CD4-positive, alpha-beta T cell (primary cell): ENCODE results near the gene ZIC5. TPM values are rescaled to one million over a fixed set of nuclear protein-coding genes. Genes with fewer than 3 reads are reported as not detected.

Experiments
- ATAC-seq: fragments of 200-7000 bp; cut with Tn5 transposase; one replicate; pipeline ENCODE4 v1.10.0; 2022; ENCODE audit warnings: mild to moderate bottlenecking; ENCODE audit not compliant: poor library complexity
- CTCF ChIA-PET: fragments of 350-600 bp; sonication (Branson Sonifier 250); formaldehyde crosslinking; loops from one replicate; lab custom pipeline; 2021; ENCODE audit warnings: antibody characterized with exemption, inconsistent platforms; lab: Charles Lee
- POLR2A ChIA-PET: fragments of 350-600 bp; sonication (Branson Sonifier 250); formaldehyde crosslinking; loops from one replicate; lab custom pipeline; 2021; ENCODE audit warnings: antibody characterized with exemption, inconsistent platforms; lab: Charles Lee
- DNase-seq, 14 experiments: peaks; one replicate each; pipeline ENCODE4 v3.0.0-alpha.2; 2013 to 2020; ENCODE audit warnings: mixed read lengths in 2 of 14
- H3K27ac ChIP-seq, 2 donors: one replicate each; pipeline versions ENCODE4 v1.5.1 to v1.7.0; 2013; ENCODE audit warnings: low read length in 2 of 2, low read depth in 1 of 2, mild to moderate bottlenecking in 1 of 2
- H3K27me3 ChIP-seq, 2 experiments: 1 replicate in 1 of 2; 2 replicates in 1 of 2; pipeline versions ENCODE4 v1.6.1 to v1.7.0; 2013; ENCODE audit warnings: low read length in 2 of 2, control low read depth in 1 of 2, mild to moderate bottlenecking in 1 of 2, moderate library complexity in 1 of 2; ENCODE audit not compliant: insufficient read depth in 2 of 2, control insufficient read depth in 1 of 2
- H3K36me3 ChIP-seq: one replicate; pipeline ENCODE4 v1.6.1; 2013; ENCODE audit warnings: low read length, control low read depth; ENCODE audit not compliant: insufficient read depth
- H3K4me1 ChIP-seq: one replicate; pipeline ENCODE4 v1.6.1; 2013; ENCODE audit warnings: low read length, control low read depth; ENCODE audit not compliant: insufficient read depth
- H3K4me3 ChIP-seq: one replicate; pipeline ENCODE4 v1.5.1; 2013; ENCODE audit warnings: mild to moderate bottlenecking, low read length, moderate library complexity
- H3K9me3 ChIP-seq, 2 experiments: 1 replicate in 1 of 2; 2 replicates in 1 of 2; pipeline versions ENCODE4 v1.6.1 to v1.7.0; 2013; ENCODE audit warnings: low read length in 2 of 2, mild to moderate bottlenecking in 2 of 2, control low read depth in 1 of 2, moderate library complexity in 1 of 2; ENCODE audit not compliant: control insufficient read depth in 1 of 2, insufficient read depth in 1 of 2
- H3K27ac Mint-ChIP-seq: one replicate; pipeline ENCODE4 v1.8.0; 2020; ENCODE audit warnings: mixed read lengths
- H3K27me3 Mint-ChIP-seq: one replicate; pipeline ENCODE4 v1.8.0; 2021; ENCODE audit warnings: mixed read lengths
- H3K36me3 Mint-ChIP-seq: one replicate; pipeline ENCODE4 v1.8.0; 2021; ENCODE audit warnings: low read depth, mixed read lengths
- H3K4me1 Mint-ChIP-seq: one replicate; pipeline ENCODE4 v1.8.0; 2021; ENCODE audit warnings: low read depth, mixed read lengths
- H3K4me3 Mint-ChIP-seq: one replicate; pipeline ENCODE4 v1.8.0; 2020; ENCODE audit warnings: mild to moderate bottlenecking, mixed read lengths
- H3K9me3 Mint-ChIP-seq: one replicate; pipeline ENCODE4 v1.8.0; 2020; ENCODE audit warnings: mixed read lengths
- intact Hi-C, 2 experiments: fragments of 100-400 bp; cut with DNase I in 1 of 2; cut with micrococcal nuclease in 1 of 2; formaldehyde crosslinking; loops; one replicate each; pipeline versions ENCODE4 v1.15.1 to v1.9.0; 2023 to 2025; cut with DNase I, micrococcal nuclease
- total RNA-seq, 174 experiments: library from RNA in 2 of 174; stranded (reverse) in 2 of 174; gene quantifications; one replicate each; pipeline ENCODE4 v1.2.3 and lab custom pipeline; 2021 to 2026
- TF ChIP-seq, protein P1 (sequence below): fragments of 200-600 bp; IDR thresholded peaks from one replicate; pipeline ENCODE4 v1.8.0; 2022; ENCODE audit warnings: antibody characterized with exemption, mild to moderate bottlenecking

ZIC5 gene
- total RNA-seq, 2 experiments from 2014 or later: not detected

DNA sequence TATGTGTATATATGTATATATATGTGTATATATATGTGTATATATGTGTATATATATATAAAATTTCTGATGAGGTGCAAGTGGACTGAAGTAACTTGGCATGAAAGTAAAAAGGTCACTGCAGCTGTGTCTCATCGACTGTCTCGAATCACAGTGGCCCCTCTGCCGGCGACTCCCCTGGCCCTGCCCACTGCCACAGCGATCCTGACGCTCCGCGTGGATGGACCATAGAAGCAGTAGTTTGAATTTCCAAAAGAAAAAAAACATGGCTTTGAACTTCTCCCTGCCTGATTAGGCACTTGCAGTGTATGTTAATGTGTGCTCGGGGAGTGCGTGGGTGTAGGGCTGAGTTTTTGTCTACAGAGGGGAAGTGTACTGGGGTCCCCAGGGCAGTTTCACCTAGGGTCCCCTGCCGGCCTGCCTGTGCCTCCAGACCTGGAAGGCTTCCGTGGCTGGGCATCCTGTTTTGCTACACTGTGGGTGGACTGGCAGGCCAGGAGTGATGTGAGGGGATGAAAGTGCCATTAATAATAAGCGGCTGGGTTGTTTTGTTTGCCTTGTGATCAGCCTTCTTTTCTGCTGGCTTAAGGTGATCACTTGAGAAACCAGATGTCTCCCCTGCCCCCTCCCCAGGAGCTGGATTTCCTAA is 10.8 kb downstream of the ZIC5 start:
- Mint-ChIP-seq H3K4me3 (no peak overlapping the region), H3K27me3 (peaks cover 91% of the 10 kb centered on the region), H3K27ac (no peak overlapping the region), H3K4me1 (peaks cover 31% of the 10 kb centered on the region), H3K36me3 (no peaks in the 10 kb centered on the region), H3K9me3 (peaks cover 2% of the 10 kb centered on the region)
- ATAC-seq (no peak), DNase-seq (no peak)
- Histone ChIP-seq H3K9me3 (peaks cover 0 to 43% of the 10 kb centered on the region in 2 experiments), H3K4me3 (no peak overlapping the region), H3K36me3 (no peaks in the 10 kb centered on the region), H3K27me3 (peaks cover 84 to 94% of the 10 kb centered on the region in 2 experiments), H3K27ac (no peak overlapping the region), H3K4me1 (peaks cover 44% of the 10 kb centered on the region)
- intact Hi-C loops: loop anchor here in 1 of 2 experiments (2.0 kb wide), 1 partner anchor 38 kb away; no protein-coding TSS in a partner anchor
- CTCF ChIA-PET: interaction anchor here (0.6 to 0.7 kb wide), 2 partner anchors 45 to 46 kb away, joined by 3 read pairs; no protein-coding TSS in a partner anchor
- TF ChIP-seq, protein P1, sequence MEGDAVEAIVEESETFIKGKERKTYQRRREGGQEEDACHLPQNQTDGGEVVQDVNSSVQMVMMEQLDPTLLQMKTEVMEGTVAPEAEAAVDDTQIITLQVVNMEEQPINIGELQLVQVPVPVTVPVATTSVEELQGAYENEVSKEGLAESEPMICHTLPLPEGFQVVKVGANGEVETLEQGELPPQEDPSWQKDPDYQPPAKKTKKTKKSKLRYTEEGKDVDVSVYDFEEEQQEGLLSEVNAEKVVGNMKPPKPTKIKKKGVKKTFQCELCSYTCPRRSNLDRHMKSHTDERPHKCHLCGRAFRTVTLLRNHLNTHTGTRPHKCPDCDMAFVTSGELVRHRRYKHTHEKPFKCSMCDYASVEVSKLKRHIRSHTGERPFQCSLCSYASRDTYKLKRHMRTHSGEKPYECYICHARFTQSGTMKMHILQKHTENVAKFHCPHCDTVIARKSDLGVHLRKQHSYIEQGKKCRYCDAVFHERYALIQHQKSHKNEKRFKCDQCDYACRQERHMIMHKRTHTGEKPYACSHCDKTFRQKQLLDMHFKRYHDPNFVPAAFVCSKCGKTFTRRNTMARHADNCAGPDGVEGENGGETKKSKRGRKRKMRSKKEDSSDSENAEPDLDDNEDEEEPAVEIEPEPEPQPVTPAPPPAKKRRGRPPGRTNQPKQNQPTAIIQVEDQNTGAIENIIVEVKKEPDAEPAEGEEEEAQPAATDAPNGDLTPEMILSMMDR: no peak
- POLR2A ChIA-PET: no interaction called here

DNA sequence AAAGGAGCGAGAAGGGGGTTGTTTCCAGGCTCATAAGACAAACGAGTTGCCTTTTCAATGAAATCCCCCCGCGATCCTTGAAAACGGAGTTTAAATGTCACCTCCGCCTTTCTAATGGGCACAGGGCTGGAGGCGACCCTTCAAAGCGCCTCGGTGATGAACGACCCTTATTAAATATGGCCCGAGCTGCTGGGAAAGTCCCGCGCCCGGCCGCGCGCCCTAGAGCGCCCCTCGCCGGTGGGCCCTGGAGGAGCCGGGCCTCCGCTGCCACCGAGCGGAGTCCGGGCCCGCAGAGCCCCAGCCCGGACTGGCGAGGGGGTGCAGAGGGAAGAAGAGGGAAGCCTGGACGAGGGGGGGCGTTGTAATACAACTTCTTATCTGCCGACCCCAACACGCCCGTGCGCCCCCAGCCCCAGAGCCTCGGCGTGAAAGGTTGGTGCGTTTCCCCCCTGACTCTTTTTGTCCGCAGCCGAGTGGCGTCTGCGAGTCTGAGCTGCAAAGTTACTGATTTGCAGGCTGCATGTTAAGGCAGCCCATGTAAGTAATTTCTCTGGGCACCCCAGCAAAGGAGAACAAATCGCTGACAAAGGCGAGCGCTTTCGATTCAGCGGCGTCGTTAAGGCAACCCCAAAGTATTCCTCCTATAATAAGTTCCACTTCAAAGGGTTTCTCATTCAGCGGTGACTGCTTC is 11.9 kb downstream of the ZIC5 start:
- peak in 3 of 14 experiments; percentile 16 to 50 (median 49) for DNase-seq
- Histone ChIP-seq H3K27ac (no peak overlapping the region), H3K36me3 (no peaks in the 10 kb centered on the region), H3K4me1 (peaks cover 46% of the 10 kb centered on the region), H3K9me3 (peaks cover 0 to 51% of the 10 kb centered on the region in 2 experiments), H3K4me3 (peak overlapping the region; percentile 19), H3K27me3 (peaks cover 84 to 96% of the 10 kb centered on the region in 2 experiments)
- peaks cover 2% of the 10 kb centered on the region for H3K9me3 Mint-ChIP-seq
- peaks cover 37% of the 10 kb centered on the region for H3K4me1 Mint-ChIP-seq
- no peak overlapping the region for H3K27ac Mint-ChIP-seq
- intact Hi-C loops: loop anchor here (2.0 to 5.0 kb wide), 3 partner anchors 38 to 302 kb away; no protein-coding TSS in a partner anchor
- peak; percentile 28 for ATAC-seq
- ChIA-PET CTCF (no interaction called here), POLR2A (no interaction called here)
- H3K27me3 Mint-ChIP-seq: peaks cover 96% of the 10 kb centered on the region
- H3K4me3 Mint-ChIP-seq: peak overlapping the region; percentile 62
- TF ChIP-seq, protein P1: no peak
- no peaks in the 10 kb centered on the region for H3K36me3 Mint-ChIP-seq

- Mint-ChIP-seq H3K27ac (no peak overlapping the region), H3K36me3 (no peaks in the 10 kb centered on the region), H3K27me3 (peaks cover 96% of the 10 kb centered on the region), H3K4me1 (peaks cover 37% of the 10 kb centered on the region), H3K4me3 (peak overlapping the region; percentile 4), H3K9me3 (peaks cover 2% of the 10 kb centered on the region)
- no peak overlapping the region for H3K4me3 ChIP-seq
- H3K9me3 ChIP-seq: peaks cover 0 to 51% of the 10 kb centered on the region in 2 experiments
- no peak overlapping the region for H3K27ac ChIP-seq
- ATAC-seq (no peak), DNase-seq (peak in 1 of 14 experiments; percentile 6)
- H3K36me3 ChIP-seq: no peaks in the 10 kb centered on the region
- TF ChIP-seq, protein P1: no peak
- H3K4me1 ChIP-seq: peaks cover 46% of the 10 kb centered on the region
- ChIA-PET CTCF (interaction anchor here (1.2 kb wide), 1 partner anchor 11 kb away, joined by 3 read pairs; no protein-coding TSS in a partner anchor), POLR2A (interaction anchor here (1.6 kb wide), 1 partner anchor 302 kb away, joined by 4 read pairs; no protein-coding TSS in a partner anchor)
- intact Hi-C loops: loop anchor here in 1 of 2 experiments (5.0 kb wide), 2 partner anchors 38 to 302 kb away; no protein-coding TSS in a partner anchor
- H3K27me3 ChIP-seq: peaks cover 84 to 96% of the 10 kb centered on the region in 2 experiments
Measured at GRCh38 chr13:99959127-99959539, 12.4 kb downstream of the ZIC5 start.
